ENCODE results near the gene PDE2A.

GRCh38 chr11:72709478-72710238 is 35.4 kb upstream of the PDE2A start:
- TF ChIP-seq, protein P1, sequence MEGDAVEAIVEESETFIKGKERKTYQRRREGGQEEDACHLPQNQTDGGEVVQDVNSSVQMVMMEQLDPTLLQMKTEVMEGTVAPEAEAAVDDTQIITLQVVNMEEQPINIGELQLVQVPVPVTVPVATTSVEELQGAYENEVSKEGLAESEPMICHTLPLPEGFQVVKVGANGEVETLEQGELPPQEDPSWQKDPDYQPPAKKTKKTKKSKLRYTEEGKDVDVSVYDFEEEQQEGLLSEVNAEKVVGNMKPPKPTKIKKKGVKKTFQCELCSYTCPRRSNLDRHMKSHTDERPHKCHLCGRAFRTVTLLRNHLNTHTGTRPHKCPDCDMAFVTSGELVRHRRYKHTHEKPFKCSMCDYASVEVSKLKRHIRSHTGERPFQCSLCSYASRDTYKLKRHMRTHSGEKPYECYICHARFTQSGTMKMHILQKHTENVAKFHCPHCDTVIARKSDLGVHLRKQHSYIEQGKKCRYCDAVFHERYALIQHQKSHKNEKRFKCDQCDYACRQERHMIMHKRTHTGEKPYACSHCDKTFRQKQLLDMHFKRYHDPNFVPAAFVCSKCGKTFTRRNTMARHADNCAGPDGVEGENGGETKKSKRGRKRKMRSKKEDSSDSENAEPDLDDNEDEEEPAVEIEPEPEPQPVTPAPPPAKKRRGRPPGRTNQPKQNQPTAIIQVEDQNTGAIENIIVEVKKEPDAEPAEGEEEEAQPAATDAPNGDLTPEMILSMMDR (IDR thresholded peaks at IDR 0.05) = no peak
- TF ChIP-seq POLR2A (IDR thresholded peaks at IDR 0.05) = no peak

Measured in lower leg skin (tissue), 3 donors.